Breast epithelium (tissue), 3 donors: ENCODE results near the gene NKIRAS1.

Experiments
- POLR2A ChIP-seq: fragments of 450-650 bp; IDR thresholded peaks from one replicate; pipeline ENCODE4 v1.6.1; 2016; ENCODE audit warnings: antibody characterized with exemption, mild to moderate bottlenecking, moderate library complexity
- TF ChIP-seq, protein P1 (sequence below), 3 donors: fragments of 450-650 bp; IDR thresholded peaks; one replicate each; pipeline ENCODE4 v1.5.1; 2016 to 2017; ENCODE audit warnings: antibody characterized with exemption in 3 of 3, mild to moderate bottlenecking in 3 of 3, moderate library complexity in 3 of 3

DNA sequence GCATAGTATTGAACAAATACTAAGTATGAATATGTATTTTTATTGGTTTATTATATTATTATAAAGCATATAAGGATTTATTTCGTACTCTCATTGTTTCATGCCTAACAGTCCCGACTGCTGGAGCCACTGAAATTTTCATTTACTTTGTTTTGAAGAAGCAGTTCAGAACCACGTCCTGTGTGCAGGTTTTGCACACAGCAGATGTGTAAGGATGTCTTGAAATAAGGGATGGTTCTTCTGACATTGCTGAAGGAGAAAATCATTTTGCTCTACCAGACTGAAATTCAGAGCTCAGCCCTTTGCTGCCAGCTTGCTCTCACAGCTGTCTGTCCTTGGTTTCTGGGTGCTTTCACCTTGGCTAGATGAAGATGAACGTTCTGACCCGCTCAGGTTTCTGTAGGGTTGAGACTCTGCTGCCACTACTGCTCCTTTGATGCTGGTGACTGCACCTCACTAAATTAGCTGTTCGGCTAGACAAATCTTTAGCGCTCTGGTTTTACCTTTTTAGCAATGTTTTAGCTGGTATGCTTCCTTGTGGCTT lies 56.9 kb downstream of the NKIRAS1 start:
- TF ChIP-seq, protein P1, sequence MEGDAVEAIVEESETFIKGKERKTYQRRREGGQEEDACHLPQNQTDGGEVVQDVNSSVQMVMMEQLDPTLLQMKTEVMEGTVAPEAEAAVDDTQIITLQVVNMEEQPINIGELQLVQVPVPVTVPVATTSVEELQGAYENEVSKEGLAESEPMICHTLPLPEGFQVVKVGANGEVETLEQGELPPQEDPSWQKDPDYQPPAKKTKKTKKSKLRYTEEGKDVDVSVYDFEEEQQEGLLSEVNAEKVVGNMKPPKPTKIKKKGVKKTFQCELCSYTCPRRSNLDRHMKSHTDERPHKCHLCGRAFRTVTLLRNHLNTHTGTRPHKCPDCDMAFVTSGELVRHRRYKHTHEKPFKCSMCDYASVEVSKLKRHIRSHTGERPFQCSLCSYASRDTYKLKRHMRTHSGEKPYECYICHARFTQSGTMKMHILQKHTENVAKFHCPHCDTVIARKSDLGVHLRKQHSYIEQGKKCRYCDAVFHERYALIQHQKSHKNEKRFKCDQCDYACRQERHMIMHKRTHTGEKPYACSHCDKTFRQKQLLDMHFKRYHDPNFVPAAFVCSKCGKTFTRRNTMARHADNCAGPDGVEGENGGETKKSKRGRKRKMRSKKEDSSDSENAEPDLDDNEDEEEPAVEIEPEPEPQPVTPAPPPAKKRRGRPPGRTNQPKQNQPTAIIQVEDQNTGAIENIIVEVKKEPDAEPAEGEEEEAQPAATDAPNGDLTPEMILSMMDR (IDR thresholded peaks at IDR 0.05) = no peak
- TF ChIP-seq POLR2A = no peak
